Ishikawa (cell line): ENCODE data around the gene EGFLAM.

Experiments used
- CEBPB ChIP-seq: IDR thresholded peaks from 2 replicates; pipeline ENCODE4 v1.6.1; 2012
- CREB1 ChIP-seq: IDR thresholded peaks from 2 replicates; pipeline ENCODE4 v1.6.1; 2012; ENCODE audit warnings: low read depth
- EGR1 ChIP-seq: IDR thresholded peaks from 2 replicates; pipeline ENCODE4 v1.6.1; 2012
- EP300 ChIP-seq: IDR thresholded peaks from 2 replicates; pipeline ENCODE4 v1.6.1; 2012; ENCODE audit warnings: borderline replicate concordance
- FOXM1 ChIP-seq: IDR thresholded peaks from 2 replicates; pipeline ENCODE4 v1.6.1; 2012; ENCODE audit warnings: low read depth, borderline replicate concordance
- MAX ChIP-seq: IDR thresholded peaks from 2 replicates; pipeline ENCODE4 v1.6.1; 2012
- NFIC ChIP-seq: IDR thresholded peaks from 2 replicates; pipeline ENCODE4 v1.6.1; 2012
- RAD21 ChIP-seq: IDR thresholded peaks from 2 replicates; pipeline ENCODE4 v1.6.1; 2012; ENCODE audit warnings: low read depth
- REST ChIP-seq: IDR thresholded peaks from 2 replicates; pipeline ENCODE4 v1.6.1; 2012; ENCODE audit warnings: low read depth, mild to moderate bottlenecking
- TAF1 ChIP-seq: IDR thresholded peaks from 2 replicates; pipeline ENCODE4 v1.6.1; 2012; ENCODE audit warnings: low read depth, mild to moderate bottlenecking
- TCF12 ChIP-seq: IDR thresholded peaks from 2 replicates; pipeline ENCODE4 v1.6.1; 2012; ENCODE audit warnings: low read depth
- TEAD4 ChIP-seq: IDR thresholded peaks from 2 replicates; pipeline ENCODE4 v1.6.1; 2012
- YY1 ChIP-seq: IDR thresholded peaks from 2 replicates; pipeline ENCODE4 v1.6.1; 2012; ENCODE audit warnings: low read depth
- ZBTB7A ChIP-seq: IDR thresholded peaks from 2 replicates; pipeline ENCODE4 v1.6.1; 2012; ENCODE audit warnings: low read depth
- TF ChIP-seq, protein P1 (sequence below): IDR thresholded peaks from 2 replicates; pipeline ENCODE4 v1.6.1; 2012

EGFLAM gene

DNA sequence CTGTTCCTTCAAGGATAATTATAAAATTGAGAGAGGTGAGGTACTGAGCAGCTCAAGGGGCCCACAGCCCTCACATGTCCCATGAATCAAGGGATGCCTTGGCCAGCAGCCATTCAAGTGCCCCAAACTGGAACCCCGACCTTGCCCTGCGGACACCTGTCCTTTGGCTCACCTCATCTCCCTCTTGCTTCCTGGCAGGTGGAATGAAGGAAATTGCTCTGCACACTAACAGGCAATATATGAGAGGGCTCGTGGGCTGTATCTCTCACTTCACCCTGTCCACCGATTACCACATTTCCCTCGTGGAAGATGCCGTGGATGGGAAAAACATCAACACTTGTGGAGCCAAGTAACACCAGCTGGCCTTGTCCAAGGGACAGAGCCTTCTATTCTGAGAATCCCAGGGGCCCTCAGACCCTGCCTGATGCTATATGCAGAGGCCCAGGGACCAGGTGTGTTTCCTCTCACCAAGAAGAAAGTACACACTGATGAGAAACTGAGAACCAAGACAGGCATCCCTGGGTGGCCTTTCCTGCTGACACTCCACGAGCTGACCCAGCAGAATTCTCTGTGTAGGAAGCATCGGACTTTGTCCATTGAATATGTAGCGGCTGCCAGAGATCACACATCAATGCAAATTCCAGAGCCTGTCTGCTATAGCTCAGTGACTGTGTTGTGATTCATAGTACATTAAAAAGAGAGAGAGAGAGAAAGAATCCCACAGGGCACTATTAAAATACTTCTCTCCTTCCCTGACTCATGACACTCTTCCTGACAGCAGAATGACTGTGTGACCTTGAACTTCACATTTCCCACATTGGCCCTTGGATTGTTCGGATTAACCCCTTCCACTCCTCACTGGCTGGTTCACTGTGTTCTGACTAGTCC lies 205.5 kb downstream of the EGFLAM start:
- TF ChIP-seq, protein P1, sequence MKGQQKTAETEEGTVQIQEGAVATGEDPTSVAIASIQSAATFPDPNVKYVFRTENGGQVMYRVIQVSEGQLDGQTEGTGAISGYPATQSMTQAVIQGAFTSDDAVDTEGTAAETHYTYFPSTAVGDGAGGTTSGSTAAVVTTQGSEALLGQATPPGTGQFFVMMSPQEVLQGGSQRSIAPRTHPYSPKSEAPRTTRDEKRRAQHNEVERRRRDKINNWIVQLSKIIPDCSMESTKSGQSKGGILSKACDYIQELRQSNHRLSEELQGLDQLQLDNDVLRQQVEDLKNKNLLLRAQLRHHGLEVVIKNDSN, result no peak
- TF ChIP-seq YY1 (no peak), EGR1 (no peak), TAF1 (no peak), ZBTB7A (no peak), TEAD4 (no peak), CEBPB (no peak), RAD21 (no peak), TCF12 (no peak), MAX (no peak), NFIC (no peak), EP300 (no peak), CREB1 (no peak), REST (no peak), FOXM1 (no peak)

GRCh38 chr5:38465061-38465460 lies 206.7 kb downstream of the EGFLAM start:
- TF ChIP-seq YY1 (no peak), FOXM1 (no peak), ZBTB7A (no peak), TCF12 (no peak), NFIC (no peak), CREB1 (no peak), EGR1 (no peak)

DNA sequence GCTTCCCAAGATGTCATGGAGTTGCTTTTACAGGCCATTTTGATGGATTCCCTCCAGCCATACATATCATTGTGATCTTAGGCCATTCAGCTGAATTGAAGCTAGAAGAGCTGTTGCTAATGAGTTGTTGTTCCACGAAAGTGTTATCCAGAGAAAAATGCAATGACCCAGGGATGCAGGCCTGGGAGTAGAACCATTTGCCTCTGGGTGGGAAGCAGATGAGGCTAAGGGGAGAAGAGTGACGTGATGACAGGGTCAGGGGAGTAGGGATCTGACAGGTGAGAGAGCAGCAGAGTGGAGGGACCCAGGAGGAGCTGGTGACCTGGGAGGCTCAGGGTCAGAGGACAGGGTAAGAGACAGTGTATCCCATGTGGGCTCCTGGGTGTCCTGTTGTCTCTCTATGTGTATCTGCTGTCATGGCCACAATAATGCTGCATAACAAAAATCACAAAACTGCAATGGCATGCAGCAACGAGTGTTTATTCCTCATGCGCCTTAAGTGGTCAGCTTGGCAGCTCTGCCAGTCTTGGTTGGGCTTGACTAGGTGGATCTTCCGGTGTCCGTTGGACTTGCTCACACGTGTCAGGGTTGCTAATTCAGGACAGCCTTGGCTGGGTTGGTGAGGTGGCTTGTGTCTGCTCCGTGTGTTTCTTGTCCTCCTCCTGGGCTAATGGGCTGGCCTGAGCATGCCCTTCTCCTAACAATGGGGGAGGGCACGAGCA lies 207.5 kb downstream of the EGFLAM start:
- no peak for TF ChIP-seq NFIC
- TF ChIP-seq FOXM1, result no peak
- TF ChIP-seq, protein P1, result no peak
- TF ChIP-seq CEBPB, result no peak
- TF ChIP-seq TCF12, result no peak
- TF ChIP-seq MAX, result no peak
- TF ChIP-seq YY1, result no peak
- TF ChIP-seq TAF1, result no peak
- no peak for TF ChIP-seq REST

DNA sequence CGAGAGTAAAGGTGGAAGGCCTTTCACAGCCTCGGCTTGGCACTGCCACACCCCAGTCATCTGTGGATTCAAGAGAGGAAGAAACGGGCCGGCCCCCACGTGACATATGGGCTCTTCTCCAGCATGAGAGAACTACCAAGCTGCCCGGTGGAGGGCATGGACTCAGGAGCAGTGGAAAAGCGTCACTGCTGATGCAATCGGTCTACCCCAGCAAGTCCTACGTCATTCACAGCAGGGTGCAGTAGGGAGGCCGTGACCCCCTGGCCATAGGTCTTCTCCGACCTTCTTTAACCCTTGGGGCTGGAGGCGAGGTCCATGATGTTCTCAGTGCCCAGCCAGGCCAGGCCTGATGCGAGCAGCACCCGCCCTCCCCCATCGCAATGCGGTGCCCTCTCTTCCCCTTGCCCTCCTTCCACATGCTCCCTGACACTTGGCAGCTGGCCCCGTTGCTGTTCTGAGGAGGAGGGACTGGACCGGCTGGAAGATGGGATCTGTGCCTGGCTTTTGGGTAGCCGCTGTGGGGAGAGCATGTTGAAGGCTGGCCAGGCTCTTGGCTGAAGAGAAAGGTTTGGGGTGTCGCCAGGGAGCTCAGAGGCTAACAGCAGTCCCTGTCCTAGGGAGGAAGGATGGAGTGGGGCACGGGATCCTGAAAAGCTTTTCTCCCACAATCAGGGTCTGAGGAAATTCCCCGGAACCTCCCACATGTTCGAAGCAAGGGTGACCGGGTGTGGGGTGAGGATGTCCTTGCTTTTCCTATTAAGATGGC lies 208.2 kb downstream of the EGFLAM start:
- TF ChIP-seq CREB1, result no peak
- no peak for TF ChIP-seq TEAD4
- no peak for TF ChIP-seq FOXM1
- TF ChIP-seq CEBPB, result no peak
- no peak for TF ChIP-seq ZBTB7A
- TF ChIP-seq, protein P1, result no peak
- no peak for TF ChIP-seq REST
- no peak for TF ChIP-seq YY1
- TF ChIP-seq MAX, result no peak
- TF ChIP-seq EP300, result no peak
- no peak for TF ChIP-seq NFIC
- TF ChIP-seq EGR1, result no peak
- no peak for TF ChIP-seq TAF1
- no peak for TF ChIP-seq RAD21
- TF ChIP-seq TCF12, result no peak
